ENCODE data around the gene PDE4D. TPM values are rescaled to one million over a fixed set of nuclear protein-coding genes. Genes with fewer than 3 reads are reported as not detected.
"Not testable (repeated sequence)": the region's sequence is repeated elsewhere in the genome, so short reads cannot be mapped to it uniquely, and the experiment has no call there.

The PDE4D gene
- total RNA-seq, 1 experiment from 2014 or later = 32.5 TPM

GRCh38 chr5:58961631-58962280 lies 931.8 kb downstream of the PDE4D start:
- no peak for DNase-seq
- Histone ChIP-seq H3K27me3 (no peaks in the 10 kb centered on the region), H3K36me3 (no peaks in the 10 kb centered on the region)

GRCh38 chr5:58958701-58959100 lies 934.8 kb downstream of the PDE4D start:
- Histone ChIP-seq H3K4me1 (no peaks in the 10 kb centered on the region), H3K27ac (no peak overlapping the region)

More at GRCh38 chr5:58961631-58962280, 931.8 kb downstream of the PDE4D start:
- Histone ChIP-seq H3K4me3 (no peak overlapping the region), H3K4me1 (no peaks in the 10 kb centered on the region), H3K27ac (no peak overlapping the region), H3K9me3 (replicated peaks) (no peaks in the 10 kb centered on the region; the same call in 1 of the 2 replicates)

GRCh38 chr5:58953218-58953617 lies 940.3 kb downstream of the PDE4D start:
- not testable (repeated sequence) for H3K4me1 ChIP-seq; H3K36me3 ChIP-seq; H3K27ac ChIP-seq; H3K9me3 ChIP-seq (replicated peaks); H3K4me3 ChIP-seq; H3K27me3 ChIP-seq; DNase-seq

More at GRCh38 chr5:58958701-58959100, 934.8 kb downstream of the PDE4D start:
- Histone ChIP-seq H3K36me3 (no peaks in the 10 kb centered on the region), H3K4me3 (no peak overlapping the region), H3K27me3 (no peaks in the 10 kb centered on the region), H3K9me3 (replicated peaks) (no peaks in the 10 kb centered on the region; the same call in 1 of the 2 replicates)
- DNase-seq = no peak

GRCh38 chr5:58950224-58950623 lies 943.3 kb downstream of the PDE4D start:
- Histone ChIP-seq H3K36me3 (no peaks in the 10 kb centered on the region), H3K27ac (no peak overlapping the region), H3K4me1 (no peaks in the 10 kb centered on the region), H3K27me3 (no peaks in the 10 kb centered on the region), H3K4me3 (no peak overlapping the region), H3K9me3 (replicated peaks) (no peaks in the 10 kb centered on the region)
- DNase-seq = no peak

- no peaks in the 10 kb centered on the region for H3K36me3 ChIP-seq
- peaks cover 9% of the 10 kb centered on the region for H3K9me3 ChIP-seq (replicated peaks)
- no peaks in the 10 kb centered on the region for H3K27me3 ChIP-seq
- no peak overlapping the region for H3K27ac ChIP-seq
- no peak for DNase-seq
- H3K4me1 ChIP-seq = no peaks in the 10 kb centered on the region
- no peak overlapping the region for H3K4me3 ChIP-seq
Observed at GRCh38 chr5:58946230-58946629, 947.3 kb downstream of the PDE4D start.

- H3K4me1 ChIP-seq = peaks cover 6% of the 10 kb centered on the region; the same call in 1 of the 2 replicates
- DNase-seq = no peak
- peaks cover 9% of the 10 kb centered on the region for H3K9me3 ChIP-seq (replicated peaks)
- no peak overlapping the region for H3K4me3 ChIP-seq
- H3K27ac ChIP-seq = no peak overlapping the region
- no peaks in the 10 kb centered on the region for H3K36me3 ChIP-seq
- no peaks in the 10 kb centered on the region for H3K27me3 ChIP-seq
Observed at GRCh38 chr5:58944221-58944620, 949.3 kb downstream of the PDE4D start.

- H3K4me3 ChIP-seq = no peak overlapping the region
- peaks cover 6% of the 10 kb centered on the region; the same call in 1 of the 2 replicates for H3K4me1 ChIP-seq
- H3K27me3 ChIP-seq = no peaks in the 10 kb centered on the region
- peak overlapping the region; percentile 16 for H3K27ac ChIP-seq
- peak; percentile 67 to 78 for DNase-seq
- no peaks in the 10 kb centered on the region for H3K36me3 ChIP-seq
- H3K9me3 ChIP-seq (replicated peaks) = peaks cover 9% of the 10 kb centered on the region
Observed at GRCh38 chr5:58940446-58940845, 953.1 kb downstream of the PDE4D start.

GRCh38 chr5:58939664-58940063 lies 953.9 kb downstream of the PDE4D start:
- H3K36me3 ChIP-seq = no peaks in the 10 kb centered on the region
- H3K4me1 ChIP-seq = peaks cover 6% of the 10 kb centered on the region; the same call in 1 of the 2 replicates
- H3K27me3 ChIP-seq = no peaks in the 10 kb centered on the region
- no peak for DNase-seq
- peaks cover 9% of the 10 kb centered on the region for H3K9me3 ChIP-seq (replicated peaks)
- H3K4me3 ChIP-seq = no peak overlapping the region
- H3K27ac ChIP-seq = peak overlapping the region; percentile 16; the same call in 1 of the 2 replicates

GRCh38 chr5:58938563-58939424 lies 954.7 kb downstream of the PDE4D start:
- no peaks in the 10 kb centered on the region for H3K27me3 ChIP-seq
- H3K27ac ChIP-seq = no peak overlapping the region
- no peak for DNase-seq
- H3K36me3 ChIP-seq = no peaks in the 10 kb centered on the region
- H3K4me1 ChIP-seq = peaks cover 6% of the 10 kb centered on the region; the same call in 1 of the 2 replicates
- H3K4me3 ChIP-seq = no peak overlapping the region
- H3K9me3 ChIP-seq (replicated peaks) = peaks cover 8% of the 10 kb centered on the region

GRCh38 chr5:58937031-58937681 lies 956.4 kb downstream of the PDE4D start:
- Histone ChIP-seq H3K27ac (no peak overlapping the region), H3K4me3 (peak overlapping the region; percentile 21), H3K9me3 (replicated peaks) (no peaks in the 10 kb centered on the region), H3K4me1 (peaks cover 6% of the 10 kb centered on the region; the same call in 1 of the 2 replicates), H3K27me3 (no peaks in the 10 kb centered on the region), H3K36me3 (no peaks in the 10 kb centered on the region)
- peak; percentile 17 to 32 for DNase-seq

GRCh38 chr5:58934629-58935097 lies 958.9 kb downstream of the PDE4D start:
- no peak overlapping the region for H3K27ac ChIP-seq
- no peaks in the 10 kb centered on the region for H3K27me3 ChIP-seq
- no peaks in the 10 kb centered on the region for H3K36me3 ChIP-seq
- H3K9me3 ChIP-seq (replicated peaks) = no peaks in the 10 kb centered on the region
- no peak for DNase-seq
- H3K4me1 ChIP-seq = no peaks in the 10 kb centered on the region
- no peak overlapping the region for H3K4me3 ChIP-seq

- Histone ChIP-seq H3K36me3 (no peaks in the 10 kb centered on the region), H3K4me1 (no peaks in the 10 kb centered on the region), H3K4me3 (no peak overlapping the region), H3K27me3 (no peaks in the 10 kb centered on the region), H3K9me3 (replicated peaks) (no peaks in the 10 kb centered on the region), H3K27ac (no peak overlapping the region)
- no peak for DNase-seq
Observed at GRCh38 chr5:58933891-58934628, 959.5 kb downstream of the PDE4D start.

GRCh38 chr5:58932057-58932612 lies 961.4 kb downstream of the PDE4D start:
- Histone ChIP-seq H3K4me1 (no peaks in the 10 kb centered on the region), H3K27ac (no peak overlapping the region), H3K27me3 (no peaks in the 10 kb centered on the region), H3K36me3 (no peaks in the 10 kb centered on the region), H3K4me3 (no peak overlapping the region), H3K9me3 (replicated peaks) (no peaks in the 10 kb centered on the region)
- no peak for DNase-seq

GRCh38 chr5:58930520-58930919 lies 963.0 kb downstream of the PDE4D start:
- Histone ChIP-seq H3K27ac (no peak overlapping the region), H3K27me3 (no peaks in the 10 kb centered on the region)

More at GRCh38 chr5:58930520-58930919, 963.0 kb downstream of the PDE4D start:
- no peaks in the 10 kb centered on the region for H3K36me3 ChIP-seq
- H3K4me3 ChIP-seq = no peak overlapping the region
- H3K9me3 ChIP-seq (replicated peaks) = no peaks in the 10 kb centered on the region
- DNase-seq = no peak
- H3K4me1 ChIP-seq = no peaks in the 10 kb centered on the region

Data from SJCRH30 (cell line).